HepG2 (cell line): Measurements from ENCODE around the gene COL9A3. TPM values are rescaled to one million over a fixed set of nuclear protein-coding genes. Genes with fewer than 3 reads are reported as not detected.

ENCODE experiments used
- CBX5 ChIP-seq: sonication (generic); formaldehyde crosslinking; IDR thresholded peaks from 2 replicates; pipeline ENCODE4 v1.4.0; 2020; ENCODE audit warnings: missing genetic modification reagents, borderline replicate concordance
- FOXO1 ChIP-seq: sonication (generic); formaldehyde crosslinking; IDR thresholded peaks from 2 replicates; pipeline ENCODE4 v1.4.0; 2020; ENCODE audit warnings: missing genetic modification reagents
- KDM6A ChIP-seq: IDR thresholded peaks from 2 replicates; pipeline ENCODE4 v1.6.1; 2016; ENCODE audit warnings: low read depth
- MTA1 ChIP-seq: sonication (generic); formaldehyde crosslinking; IDR thresholded peaks from 2 replicates; pipeline ENCODE4 v1.4.0; 2020; ENCODE audit warnings: missing genetic modification reagents, mild to moderate bottlenecking, borderline replicate concordance
- POGZ ChIP-seq: sonication (generic); formaldehyde crosslinking; IDR thresholded peaks from 2 replicates; pipeline ENCODE4 v1.4.0; 2020; ENCODE audit warnings: mild to moderate bottlenecking, missing genetic modification reagents
- SALL2 ChIP-seq: sonication (generic); formaldehyde crosslinking; IDR thresholded peaks from 2 replicates; pipeline ENCODE4 v1.8.1; 2023; ENCODE audit warnings: mild to moderate bottlenecking, missing genetic modification reagents, inconsistent platforms
- TBX3 ChIP-seq: fragments of 450-650 bp; IDR thresholded peaks from 2 replicates; pipeline ENCODE4 v1.6.1; 2017; ENCODE audit warnings: antibody characterized with exemption, mild to moderate bottlenecking, inconsistent platforms, borderline replicate concordance
- TEAD3 ChIP-seq: optimal IDR thresholded peaks from 2 replicates; pipeline ENCODE3; 2016; ENCODE audit warnings: borderline replicate concordance
- ZNF101 ChIP-seq: sonication (generic); formaldehyde crosslinking; IDR thresholded peaks from 2 replicates; pipeline ENCODE4 v1.4.0; 2020; ENCODE audit warnings: mild to moderate bottlenecking, low read depth, missing genetic modification reagents, borderline replicate concordance
- ZNF207 ChIP-seq: fragments of 450-650 bp; IDR thresholded peaks from 2 replicates; pipeline ENCODE4 v1.6.1; 2016; ENCODE audit warnings: antibody characterized with exemption, borderline replicate concordance
- ZNF225 ChIP-seq: sonication (generic); formaldehyde crosslinking; IDR thresholded peaks from 2 replicates; pipeline ENCODE4 v1.4.0; 2020; ENCODE audit warnings: mild to moderate bottlenecking, missing genetic modification reagents
- ZNF326 ChIP-seq: sonication (generic); formaldehyde crosslinking; IDR thresholded peaks from 2 replicates; pipeline ENCODE4 v1.4.0; 2020; ENCODE audit warnings: missing genetic modification reagents, borderline replicate concordance
- ZNF552 ChIP-seq: sonication (generic); formaldehyde crosslinking; IDR thresholded peaks from 2 replicates; pipeline ENCODE4 v1.9.0; 2022; ENCODE audit warnings: missing genetic modification reagents, mild to moderate bottlenecking, borderline replicate concordance
- ZNF569 ChIP-seq: sonication (generic); formaldehyde crosslinking; IDR thresholded peaks from 2 replicates; pipeline ENCODE4 v1.5.0; 2020; ENCODE audit warnings: mild to moderate bottlenecking, missing genetic modification reagents, moderate library complexity, borderline replicate concordance
- ZNF589 ChIP-seq: sonication (generic); formaldehyde crosslinking; conservative IDR thresholded peaks from 2 replicates; pipeline ENCODE4 v1.8.0; 2022; ENCODE audit warnings: mild to moderate bottlenecking, moderate library complexity, missing genetic modification reagents
- ZNF709 ChIP-seq: sonication (generic); formaldehyde crosslinking; IDR thresholded peaks from 2 replicates; pipeline ENCODE4 v1.5.0; 2020; ENCODE audit warnings: mild to moderate bottlenecking, missing genetic modification reagents
- ZNF781 ChIP-seq: sonication (generic); formaldehyde crosslinking; IDR thresholded peaks from 2 replicates; pipeline ENCODE4 v1.5.1; 2020; ENCODE audit warnings: borderline replicate concordance, mild to moderate bottlenecking, missing genetic modification reagents; ENCODE audit errors: not compliant biosample characterization
- ZNF816 ChIP-seq: sonication (generic); formaldehyde crosslinking; IDR thresholded peaks from 2 replicates; pipeline ENCODE4 v1.8.0; 2022; ENCODE audit warnings: missing genetic modification reagents, mild to moderate bottlenecking, borderline replicate concordance
- ZNF841 ChIP-seq: sonication (generic); formaldehyde crosslinking; IDR thresholded peaks from 2 replicates; pipeline ENCODE4 v1.8.1; 2023; ENCODE audit warnings: missing genetic modification reagents, borderline replicate concordance
- ZNF891 ChIP-seq: sonication (generic); formaldehyde crosslinking; IDR thresholded peaks from 2 replicates; pipeline ENCODE4 v1.5.0; 2020; ENCODE audit warnings: mild to moderate bottlenecking, missing genetic modification reagents
- polyA plus RNA-seq, 8 experiments: library from polyadenylated mRNA; depleted of rRNA in 3 of 8; stranded (reverse) in 7 of 8; unstranded in 1 of 8; fragments of >200 nt; fragmentation: Illumina TruSeq in 4 of 8; extraction: Trizol in 4 of 8; gene quantifications; 2 replicates each; pipeline versions ENCODE4 v1.2.1 to v1.2.3, GENCODE V29; 2011 to 2016; ENCODE audit warnings: low read depth in 4 of 8, missing spikeins in 1 of 8, mixed read lengths in 1 of 8; ENCODE audit not compliant: insufficient read depth in 1 of 8
- total RNA-seq, 5 experiments: library from RNA; depleted of rRNA; stranded (reverse); fragments of >200 nt; fragmentation: Illumina TruSeq; extraction: Trizol; gene quantifications; 2 replicates each; pipeline ENCODE4 v1.2.3, GENCODE V29; 2016; ENCODE audit warnings: low read depth in 1 of 5
- TF ChIP-seq, protein P1 (sequence below): fragments of 450-650 bp; IDR thresholded peaks from 2 replicates; pipeline ENCODE4 v1.6.1; 2017
- TF ChIP-seq, protein P2 (sequence below): fragments of 450-650 bp; IDR thresholded peaks from 2 replicates; pipeline ENCODE4 v1.6.1; 2017; ENCODE audit warnings: mild to moderate bottlenecking
- TF ChIP-seq, protein P3 (sequence below): sonication (generic); formaldehyde crosslinking; IDR thresholded peaks from 2 replicates; pipeline ENCODE4 v1.4.0; 2020; ENCODE audit warnings: mild to moderate bottlenecking, missing genetic modification reagents

The COL9A3 gene
- total and polyA plus RNA-seq, 2 of the 13 experiments (the other 11 are each of a cell fraction or from before 2014, with no cell fraction given): 155 to 204 TPM

DNA sequence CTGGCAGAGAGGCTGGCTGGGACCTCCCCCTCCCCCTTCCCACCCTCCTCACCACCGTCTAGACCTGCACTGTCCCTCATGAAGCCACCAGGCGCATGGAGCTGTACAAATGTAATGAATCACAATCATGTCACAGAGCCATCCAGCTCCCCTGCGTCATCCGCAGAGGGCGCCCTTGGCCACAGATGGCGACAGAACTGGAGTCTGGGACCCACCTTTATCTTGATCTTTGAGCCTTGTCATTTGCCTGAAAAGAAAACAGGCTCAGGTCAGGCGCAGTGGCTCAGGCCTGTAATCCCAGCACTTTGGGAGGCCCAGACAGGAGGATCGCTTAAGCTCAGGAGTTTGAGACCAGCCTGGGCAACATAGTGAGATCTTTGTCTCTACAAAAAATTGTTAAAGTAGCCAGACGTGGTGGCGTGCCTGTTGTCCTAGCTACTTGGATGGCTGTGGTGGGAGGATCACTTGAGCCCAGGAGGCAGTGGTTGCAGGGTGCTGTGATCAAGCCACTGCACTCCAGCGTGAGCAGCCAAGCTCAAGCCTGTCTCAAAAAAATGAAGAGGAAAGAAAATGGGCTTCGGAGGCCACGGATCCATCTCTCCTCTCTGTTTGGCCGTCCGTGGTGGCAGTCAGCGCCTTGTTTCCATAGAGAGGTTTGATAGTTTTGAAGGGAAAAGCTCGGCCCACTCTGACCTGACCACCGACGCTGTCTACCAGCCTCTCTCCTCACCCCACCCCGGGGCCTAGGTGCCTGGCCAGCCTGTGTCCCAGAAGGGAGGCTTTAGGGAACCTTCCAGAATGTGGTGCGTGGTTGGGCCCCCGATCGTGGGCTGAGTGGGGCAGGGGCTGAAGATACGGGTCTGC is 6.2 kb downstream of the COL9A3 start (continued):
- TF ChIP-seq, protein P1, sequence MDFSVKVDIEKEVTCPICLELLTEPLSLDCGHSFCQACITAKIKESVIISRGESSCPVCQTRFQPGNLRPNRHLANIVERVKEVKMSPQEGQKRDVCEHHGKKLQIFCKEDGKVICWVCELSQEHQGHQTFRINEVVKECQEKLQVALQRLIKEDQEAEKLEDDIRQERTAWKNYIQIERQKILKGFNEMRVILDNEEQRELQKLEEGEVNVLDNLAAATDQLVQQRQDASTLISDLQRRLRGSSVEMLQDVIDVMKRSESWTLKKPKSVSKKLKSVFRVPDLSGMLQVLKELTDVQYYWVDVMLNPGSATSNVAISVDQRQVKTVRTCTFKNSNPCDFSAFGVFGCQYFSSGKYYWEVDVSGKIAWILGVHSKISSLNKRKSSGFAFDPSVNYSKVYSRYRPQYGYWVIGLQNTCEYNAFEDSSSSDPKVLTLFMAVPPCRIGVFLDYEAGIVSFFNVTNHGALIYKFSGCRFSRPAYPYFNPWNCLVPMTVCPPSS: no peak
- TF ChIP-seq ZNF589 (CRISPR knock-in tag) (no peak), ZNF709 (CRISPR knock-in tag) (0 out of 2 replicates have a peak, but pooled peaks have one; percentile 8), ZNF569 (CRISPR knock-in tag) (no peak), ZNF207 (no peak), ZNF326 (CRISPR knock-in tag) (0 out of 2 replicates have a peak, but pooled peaks have one; percentile 35), ZNF841 (CRISPR knock-in tag) (no peak), FOXO1 (CRISPR knock-in tag) (peak; percentile 95), ZNF816 (no peak), ZNF891 (CRISPR knock-in tag) (no peak; the same call in 1 of the 2 replicates), SALL2 (CRISPR knock-in tag) (peak; percentile 58), TEAD3 (CRISPR knock-in tag) (peak; percentile 82), POGZ (CRISPR knock-in tag) (peak; percentile 86), ZNF781 (CRISPR knock-in tag) (peak; percentile 17), KDM6A (CRISPR knock-in tag) (0 out of 2 replicates have a peak, but pooled peaks have one; percentile 13), MTA1 (0 out of 2 replicates have a peak, but pooled peaks have one; percentile 19), ZNF552 (CRISPR knock-in tag) (peak; percentile 34; the same call in 1 of the 2 replicates), ZNF225 (CRISPR knock-in tag) (no peak), TBX3 (no peak), ZNF101 (no peak), CBX5 (peak; percentile 94)
- TF ChIP-seq, protein P2, sequence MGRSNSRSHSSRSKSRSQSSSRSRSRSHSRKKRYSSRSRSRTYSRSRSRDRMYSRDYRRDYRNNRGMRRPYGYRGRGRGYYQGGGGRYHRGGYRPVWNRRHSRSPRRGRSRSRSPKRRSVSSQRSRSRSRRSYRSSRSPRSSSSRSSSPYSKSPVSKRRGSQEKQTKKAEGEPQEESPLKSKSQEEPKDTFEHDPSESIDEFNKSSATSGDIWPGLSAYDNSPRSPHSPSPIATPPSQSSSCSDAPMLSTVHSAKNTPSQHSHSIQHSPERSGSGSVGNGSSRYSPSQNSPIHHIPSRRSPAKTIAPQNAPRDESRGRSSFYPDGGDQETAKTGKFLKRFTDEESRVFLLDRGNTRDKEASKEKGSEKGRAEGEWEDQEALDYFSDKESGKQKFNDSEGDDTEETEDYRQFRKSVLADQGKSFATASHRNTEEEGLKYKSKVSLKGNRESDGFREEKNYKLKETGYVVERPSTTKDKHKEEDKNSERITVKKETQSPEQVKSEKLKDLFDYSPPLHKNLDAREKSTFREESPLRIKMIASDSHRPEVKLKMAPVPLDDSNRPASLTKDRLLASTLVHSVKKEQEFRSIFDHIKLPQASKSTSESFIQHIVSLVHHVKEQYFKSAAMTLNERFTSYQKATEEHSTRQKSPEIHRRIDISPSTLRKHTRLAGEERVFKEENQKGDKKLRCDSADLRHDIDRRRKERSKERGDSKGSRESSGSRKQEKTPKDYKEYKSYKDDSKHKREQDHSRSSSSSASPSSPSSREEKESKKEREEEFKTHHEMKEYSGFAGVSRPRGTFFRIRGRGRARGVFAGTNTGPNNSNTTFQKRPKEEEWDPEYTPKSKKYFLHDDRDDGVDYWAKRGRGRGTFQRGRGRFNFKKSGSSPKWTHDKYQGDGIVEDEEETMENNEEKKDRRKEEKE: no peak
- TF ChIP-seq, protein P3, sequence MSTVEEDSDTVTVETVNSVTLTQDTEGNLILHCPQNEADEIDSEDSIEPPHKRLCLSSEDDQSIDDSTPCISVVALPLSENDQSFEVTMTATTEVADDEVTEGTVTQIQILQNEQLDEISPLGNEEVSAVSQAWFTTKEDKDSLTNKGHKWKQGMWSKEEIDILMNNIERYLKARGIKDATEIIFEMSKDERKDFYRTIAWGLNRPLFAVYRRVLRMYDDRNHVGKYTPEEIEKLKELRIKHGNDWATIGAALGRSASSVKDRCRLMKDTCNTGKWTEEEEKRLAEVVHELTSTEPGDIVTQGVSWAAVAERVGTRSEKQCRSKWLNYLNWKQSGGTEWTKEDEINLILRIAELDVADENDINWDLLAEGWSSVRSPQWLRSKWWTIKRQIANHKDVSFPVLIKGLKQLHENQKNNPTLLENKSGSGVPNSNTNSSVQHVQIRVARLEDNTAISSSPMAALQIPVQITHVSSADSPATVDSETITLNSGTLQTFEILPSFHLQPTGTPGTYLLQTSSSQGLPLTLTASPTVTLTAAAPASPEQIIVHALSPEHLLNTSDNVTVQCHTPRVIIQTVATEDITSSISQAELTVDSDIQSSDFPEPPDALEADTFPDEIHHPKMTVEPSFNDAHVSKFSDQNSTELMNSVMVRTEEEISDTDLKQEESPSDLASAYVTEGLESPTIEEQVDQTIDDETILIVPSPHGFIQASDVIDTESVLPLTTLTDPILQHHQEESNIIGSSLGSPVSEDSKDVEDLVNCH (CRISPR knock-in tag): no peak
